Sigmoid colon (tissue), 7 donors: ENCODE measurements around the gene SALL1. TPM values are rescaled to one million over a fixed set of nuclear protein-coding genes. Genes with fewer than 3 reads are reported as not detected.

Experiments
- DNase-seq: peaks from one replicate; pipeline ENCODE4 v3.0.0-alpha.2; 2019
- H3K27ac ChIP-seq, 4 donors: fragments of 200-600 bp; sonication (generic); one replicate each; pipeline ENCODE4 v1.5.1; 2016 to 2019; ENCODE audit warnings: mild to moderate bottlenecking in 1 of 4
- H3K27me3 ChIP-seq, 3 donors: fragments of 200-600 bp; sonication (generic); one replicate each; pipeline ENCODE4 v1.5.1; 2019; ENCODE audit warnings: mild to moderate bottlenecking in 1 of 3
- H3K36me3 ChIP-seq, 4 donors: fragments of 200-600 bp; sonication (generic); one replicate each; pipeline ENCODE4 v1.5.1; 2016 to 2019
- H3K4me1 ChIP-seq, 4 donors: fragments of 200-600 bp; sonication (generic); one replicate each; pipeline ENCODE4 v1.5.1; 2017 to 2019
- H3K4me3 ChIP-seq, 4 donors: fragments of 200-600 bp; sonication (generic); one replicate each; pipeline ENCODE4 v1.5.1; 2017 to 2019; ENCODE audit warnings: mild to moderate bottlenecking in 2 of 4, moderate library complexity in 1 of 4
- H3K9me3 ChIP-seq, 4 donors: fragments of 200-600 bp in 3 of 4; sonication (generic) in 3 of 4; one replicate each; pipeline versions ENCODE4 v1.5.1 to v1.6.1; 2013 to 2019
- CTCF ChIP-seq, 4 experiments: fragments of 450-650 bp in 3 of 4; fragments of 200-600 bp in 1 of 4; IDR thresholded peaks; one replicate each; pipeline ENCODE4 v1.5.1; 2016 to 2019; ENCODE audit warnings: antibody characterized with exemption in 4 of 4, mild to moderate bottlenecking in 3 of 4, moderate library complexity in 2 of 4
- EP300 ChIP-seq, 4 donors: sonication (generic); formaldehyde crosslinking; IDR thresholded peaks; one replicate each; pipeline ENCODE4 v1.6.1; 2017; ENCODE audit warnings: antibody characterized with exemption in 4 of 4
- POLR2A ChIP-seq, 2 donors: fragments of 450-650 bp; IDR thresholded peaks; one replicate each; pipeline ENCODE4 v1.6.1; 2016; ENCODE audit warnings: antibody characterized with exemption in 2 of 2, mild to moderate bottlenecking in 2 of 2, moderate library complexity in 2 of 2
- POLR2AphosphoS5 ChIP-seq, 4 donors: sonication (generic); formaldehyde crosslinking; IDR thresholded peaks; one replicate each; pipeline ENCODE4 v1.6.1; 2017; ENCODE audit warnings: antibody characterized with exemption in 4 of 4
- WGBS, 2 donors: extraction: QIAGEN DNeasy Blood & Tissue Kit; methylation state at CpG; one replicate each; pipeline ENCODE4 v1.1.7; 2013; 5-methylcytosine and 5-hydroxymethylcytosine counted together
- intact Hi-C: fragments of 100-400 bp; cut with DNase I; formaldehyde crosslinking; loops from one replicate; pipeline ENCODE4 v1.15.1; 2023
- polyA plus RNA-seq, 3 donors: library from polyadenylated mRNA; stranded (reverse); fragments of 200-250 nt; gene quantifications; one replicate each; pipeline ENCODE4 v1.2.3, GENCODE V29; 2013
- total RNA-seq, 4 donors: library from RNA; depleted of rRNA; stranded (reverse); fragments of >200 nt; gene quantifications; one replicate each; pipeline ENCODE4 v1.1.0, GENCODE V29; 2016
- donor health status: healthy with polysubstance abuse.
- donor health status: Bipolar disorder and iron deficiency.
- donor health status: healthy.

SALL1 gene
- total and polyA plus RNA-seq, 7 donors = 0.46 to 0.64 (median 0.60) TPM; not detected in 4

DNA sequence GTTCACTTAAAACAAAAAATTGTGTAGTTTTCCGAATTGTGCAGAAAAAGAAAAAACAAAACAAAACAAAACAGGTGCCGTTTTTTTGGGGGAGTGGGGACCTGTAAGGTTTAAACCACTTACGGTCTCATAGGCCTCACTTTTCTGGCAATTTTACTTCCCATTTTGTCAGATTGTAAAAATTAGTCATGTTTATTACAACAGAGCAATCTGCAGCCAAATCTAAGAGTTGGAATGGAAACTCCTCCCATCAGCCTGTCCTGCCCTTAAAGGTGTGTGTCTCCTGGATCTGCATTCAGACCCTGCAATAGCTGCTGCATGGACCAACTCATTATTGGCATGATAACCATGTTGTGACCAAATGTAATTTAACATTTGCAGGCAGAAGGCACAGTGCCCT is 8.2 kb upstream of the SALL1 start:
- TF ChIP-seq CTCF (IDR thresholded peaks at IDR 0.05) (no peak), POLR2A (IDR thresholded peaks at IDR 0.05) (no peak), EP300 (IDR thresholded peaks at IDR 0.05) (no peak), POLR2AphosphoS5 (IDR thresholded peaks at IDR 0.05) (no peak)
- intact Hi-C loops = no loop called here
- no peak for DNase-seq
- Histone ChIP-seq H3K27ac (no peak overlapping the region), H3K27me3 (peaks cover 16 to 62% (median 22%) of the 10 kb centered on the region in 3 donors), H3K4me3 (no peak overlapping the region), H3K4me1 (peaks cover 0 to 19% (median 17%) of the 10 kb centered on the region in 4 donors), H3K36me3 (no peaks in the 10 kb centered on the region), H3K9me3 (no peaks in the 10 kb centered on the region)
- 59 to 81% methylated on average over 3 of the region's 3 CpGs for WGBS, 2 donors

- intact Hi-C loops = no loop called here
- Histone ChIP-seq H3K27me3 (peaks cover 31 to 78% (median 36%) of the 10 kb centered on the region in 3 donors), H3K9me3 (no peaks in the 10 kb centered on the region), H3K36me3 (no peaks in the 10 kb centered on the region), H3K27ac (no peak overlapping the region), H3K4me3 (no peak overlapping the region), H3K4me1 (peaks cover 0 to 32% (median 25%) of the 10 kb centered on the region in 4 donors)
- TF ChIP-seq POLR2AphosphoS5 (IDR thresholded peaks at IDR 0.05) (no peak), POLR2A (IDR thresholded peaks at IDR 0.05) (no peak), CTCF (IDR thresholded peaks at IDR 0.05) (no peak), EP300 (IDR thresholded peaks at IDR 0.05) (no peak)
- no peak for DNase-seq
- 19 to 40% methylated on average over 2 of the region's 2 CpGs for WGBS, 2 donors
Measured at GRCh38 chr16:51157698-51158097, 6.6 kb upstream of the SALL1 start.

GRCh38 chr16:51156807-51157200 is 5.7 kb upstream of the SALL1 start:
- Histone ChIP-seq H3K27me3 (peaks cover 39 to 87% (median 45%) of the 10 kb centered on the region in 3 donors), H3K27ac (no peak overlapping the region), H3K4me3 (no peak overlapping the region), H3K36me3 (no peaks in the 10 kb centered on the region), H3K9me3 (no peaks in the 10 kb centered on the region), H3K4me1 (peaks cover 0 to 41% (median 34%) of the 10 kb centered on the region in 4 donors)
- DNase-seq = no peak
- WGBS, 2 donors = 39 to 55% methylated on average over 2 of the region's 2 CpGs
- intact Hi-C loops = no loop called here
- no peak for TF ChIP-seq CTCF (IDR thresholded peaks at IDR 0.05)

DNA sequence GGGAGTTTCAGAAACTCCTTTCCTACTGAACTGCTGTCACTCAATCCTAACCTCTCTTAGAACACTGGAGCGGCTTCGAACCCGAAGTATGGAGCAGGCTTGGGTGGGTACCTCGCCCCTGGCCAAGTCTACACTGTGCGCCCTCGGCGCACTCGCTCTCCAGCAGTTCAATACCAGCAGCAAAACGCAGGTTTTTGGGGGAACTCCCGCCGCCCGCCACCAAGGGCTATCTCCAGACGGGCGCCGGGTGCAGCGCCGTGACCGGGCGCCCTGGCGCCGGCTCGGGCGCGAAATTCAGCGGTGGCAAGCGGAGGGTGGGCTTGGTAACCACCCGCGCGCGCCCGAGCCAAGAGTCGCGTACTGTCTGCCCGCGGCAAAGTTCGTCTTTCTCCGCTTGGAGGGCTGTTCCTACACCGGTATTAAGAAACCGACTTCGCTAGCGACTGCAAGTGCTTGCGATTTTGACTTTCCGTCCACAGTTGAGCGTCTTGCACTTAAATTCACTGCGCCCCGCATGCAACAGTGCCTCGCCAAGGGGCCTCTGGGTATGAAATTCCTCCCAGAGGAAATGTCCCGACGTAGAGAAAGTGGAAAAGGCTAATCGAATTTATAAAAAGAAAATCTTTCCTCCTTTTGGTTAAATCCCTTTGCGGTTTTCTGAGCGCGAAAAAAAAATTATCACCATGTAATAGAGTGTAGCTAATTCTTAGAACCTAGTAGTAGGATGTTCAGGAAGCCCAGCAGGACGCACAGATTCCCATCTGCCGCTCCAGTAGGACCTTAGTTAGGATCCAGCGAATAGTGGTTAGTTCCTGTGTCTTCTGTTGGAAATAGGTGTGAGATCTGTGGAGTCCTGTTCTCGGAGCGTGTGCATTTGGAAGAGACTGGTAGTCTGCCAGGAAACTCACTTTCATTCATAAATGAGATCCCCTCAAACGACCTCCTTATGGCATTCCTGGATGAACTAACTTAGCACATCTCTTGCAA is 5.0 kb upstream of the SALL1 start:
- DNase-seq = no peak
- WGBS, 2 donors = 5 to 16% methylated on average over 59 of the region's 59 CpGs
- intact Hi-C loops = no loop called here

More for the DNA sequence above, 5.0 kb upstream of the SALL1 start:
- no peak overlapping the region for H3K27ac ChIP-seq
- peaks cover 46 to 93% (median 52%) of the 10 kb centered on the region in 3 donors for H3K27me3 ChIP-seq
- H3K4me1 ChIP-seq = peaks cover 0 to 47% (median 41%) of the 10 kb centered on the region in 4 donors
- no peak for TF ChIP-seq EP300 (IDR thresholded peaks at IDR 0.05)
- no peak for TF ChIP-seq POLR2A (IDR thresholded peaks at IDR 0.05)
- TF ChIP-seq POLR2AphosphoS5 (IDR thresholded peaks at IDR 0.05) = no peak
- no peak for TF ChIP-seq CTCF (IDR thresholded peaks at IDR 0.05)
- no peaks in the 10 kb centered on the region for H3K9me3 ChIP-seq
- H3K36me3 ChIP-seq = no peaks in the 10 kb centered on the region
- no peak overlapping the region for H3K4me3 ChIP-seq
